ENCODE results near the gene THBD. TPM values are rescaled to one million over a fixed set of nuclear protein-coding genes. Genes with fewer than 3 reads are reported as not detected.

Gene THBD
- total RNA-seq, 4 donors from 2014 or later, result 12.0 to 77.4 (median 39.5) TPM

- TF ChIP-seq CTCF (IDR thresholded peaks at IDR 0.05) (no peak), EP300 (IDR thresholded peaks at IDR 0.05) (no peak), POLR2AphosphoS5 (IDR thresholded peaks at IDR 0.05) (no peak), POLR2A (IDR thresholded peaks at IDR 0.05) (no peak)
- H3K4me3 ChIP-seq, result no peak overlapping the region
- 23 to 37% methylated on average over 2 of the region's 3 CpGs for WGBS, 2 donors (ENCODE audit: low coverage in 1 of 2)
- no peaks in the 10 kb centered on the region for H3K36me3 ChIP-seq
- ATAC-seq, result no peak
- peaks cover 73% of the 10 kb centered on the region for H3K27me3 ChIP-seq
- H3K9me3 ChIP-seq, result no peaks in the 10 kb centered on the region
- H3K4me1 ChIP-seq, result peaks cover 0 to 10% (median 0%) of the 10 kb centered on the region in 3 donors
- H3K27ac ChIP-seq, result no peak overlapping the region
Measured at GRCh38 chr20:23037017-23037481, 12.4 kb downstream of the THBD start.

DNA sequence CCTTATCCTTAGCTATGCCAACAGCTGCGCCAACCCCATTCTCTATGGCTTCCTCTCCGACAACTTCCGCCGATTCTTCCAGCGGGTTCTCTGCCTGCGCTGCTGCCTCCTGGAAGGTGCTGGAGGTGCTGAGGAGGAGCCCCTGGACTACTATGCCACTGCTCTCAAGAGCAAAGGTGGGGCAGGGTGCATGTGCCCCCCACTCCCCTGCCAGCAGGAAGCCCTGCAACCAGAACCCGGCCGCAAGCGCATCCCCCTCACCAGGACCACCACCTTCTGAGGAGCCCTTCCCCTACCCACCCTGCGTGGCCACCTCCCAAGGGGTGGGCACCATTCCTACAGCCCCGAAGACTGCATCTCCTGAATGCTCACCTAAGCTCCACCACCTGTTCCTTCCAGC lies 13.1 kb downstream of the THBD start:
- Histone ChIP-seq H3K27ac (no peak overlapping the region), H3K9me3 (no peaks in the 10 kb centered on the region), H3K27me3 (peaks cover 67% of the 10 kb centered on the region), H3K4me1 (peaks cover 0 to 10% (median 0%) of the 10 kb centered on the region in 3 donors), H3K36me3 (no peaks in the 10 kb centered on the region), H3K4me3 (no peak overlapping the region)
- WGBS, 2 donors (ENCODE audit: low coverage in 1 of 2), result no CpG with 5 or more reads among the region's 11 CpGs
- TF ChIP-seq CTCF (IDR thresholded peaks at IDR 0.05) (no peak), POLR2A (IDR thresholded peaks at IDR 0.05) (no peak), EP300 (IDR thresholded peaks at IDR 0.05) (no peak), POLR2AphosphoS5 (IDR thresholded peaks at IDR 0.05) (no peak)
- no peak for ATAC-seq

- Histone ChIP-seq H3K27me3 (peaks cover 63% of the 10 kb centered on the region), H3K4me1 (peaks cover 0 to 10% (median 0%) of the 10 kb centered on the region in 3 donors), H3K9me3 (no peaks in the 10 kb centered on the region), H3K4me3 (no peak overlapping the region), H3K27ac (no peak overlapping the region), H3K36me3 (no peaks in the 10 kb centered on the region)
- 89% methylated on average over 8 of the region's 41 CpGs; no CpG with 5 or more reads in 1 of the 2 donors for WGBS, 2 donors (ENCODE audit: low coverage in 1 of 2)
- no peak for ATAC-seq
- no peak for TF ChIP-seq CTCF (IDR thresholded peaks at IDR 0.05)
- TF ChIP-seq POLR2A (IDR thresholded peaks at IDR 0.05), result no peak
- TF ChIP-seq EP300 (IDR thresholded peaks at IDR 0.05), result no peak
- no peak for TF ChIP-seq POLR2AphosphoS5 (IDR thresholded peaks at IDR 0.05)
Measured at GRCh38 chr20:23035731-23036130, 13.7 kb downstream of the THBD start.

- no peaks in the 10 kb centered on the region for H3K36me3 ChIP-seq
- H3K27me3 ChIP-seq, result peaks cover 55% of the 10 kb centered on the region
- WGBS, 2 donors (ENCODE audit: low coverage in 1 of 2), result 43% methylated on average over 16 of the region's 83 CpGs; no CpG with 5 or more reads in 1 of the 2 donors
- peak within 1 kb of the TSS in 1 of 2 donors; percentile 27 for H3K4me3 ChIP-seq
- H3K27ac ChIP-seq, result no peak within 1 kb of the TSS
- ATAC-seq, result no peak
- peaks cover 0 to 10% (median 0%) of the 10 kb centered on the region in 3 donors for H3K4me1 ChIP-seq
- no peaks in the 10 kb centered on the region for H3K9me3 ChIP-seq
- TF ChIP-seq CTCF (IDR thresholded peaks at IDR 0.05), result no peak
- no peak for TF ChIP-seq EP300 (IDR thresholded peaks at IDR 0.05)
- TF ChIP-seq POLR2A (IDR thresholded peaks at IDR 0.05), result no peak
- TF ChIP-seq POLR2AphosphoS5 (IDR thresholded peaks at IDR 0.05), result no peak
Measured at GRCh38 chr20:23034721-23035671, 14.5 kb downstream of the THBD start, which contains the start of gene SSTR4. TSS of gene SSTR4 (plus strand) at chr20:23035312. CDS start at chr20:23035484, 172 bp downstream.
